Globus pallidus (tissue), 1 donor: Measurements from ENCODE around the gene CYSLTR1.
"Not testable (repeated sequence)": the region's sequence is repeated elsewhere in the genome, so short reads cannot be mapped to it uniquely, and the experiment has no call there.

Experiments
- DNase-seq: peaks from one replicate; pipeline ENCODE4 v3.0.0-alpha.2; 2015; ENCODE audit warnings: low spot score

Gene CYSLTR1

GRCh38 chrX:78327370-78328086 is at the start of gene CYSLTR1:
CYSLTR1 (minus strand) TSS chrX:78327611; CDS start chrX:78273746, 53,865 bp downstream.
- DNase-seq = peak; percentile 28

GRCh38 chrX:78377186-78377585 is 49.8 kb upstream of the CYSLTR1 start:
- no peak for DNase-seq

- DNase-seq = no peak
These were observed 48.5 kb upstream of the CYSLTR1 start for GRCh38 chrX:78375894-78376293.

- DNase-seq = no peak
These were observed 39.2 kb upstream of the CYSLTR1 start for GRCh38 chrX:78366576-78366975.

GRCh38 chrX:78357342-78358055 is 30.1 kb upstream of the CYSLTR1 start:
- no peak for DNase-seq

- no peak for DNase-seq
These were observed 6.1 kb upstream of the CYSLTR1 start for GRCh38 chrX:78333521-78333920.

- DNase-seq = no peak
These were observed 4.3 kb upstream of the CYSLTR1 start for GRCh38 chrX:78331708-78332107.

- DNase-seq = no peak
These were observed 3.1 kb upstream of the CYSLTR1 start for GRCh38 chrX:78330540-78330939.

- no peak for DNase-seq
These were observed 2.7 kb upstream of the CYSLTR1 start for GRCh38 chrX:78330068-78330467.

GRCh38 chrX:78329486-78329885 is 2.1 kb upstream of the CYSLTR1 start:
- DNase-seq = no peak

GRCh38 chrX:78326401-78326800 is 1.0 kb downstream of the CYSLTR1 start:
- DNase-seq = no peak

GRCh38 chrX:78322863-78323262 is 4.5 kb downstream of the CYSLTR1 start:
- DNase-seq = no peak

- peak; percentile 16 for DNase-seq
These were observed 5.6 kb downstream of the CYSLTR1 start for GRCh38 chrX:78321809-78322208.

GRCh38 chrX:78316265-78316664 is 11.1 kb downstream of the CYSLTR1 start:
- DNase-seq = no peak

GRCh38 chrX:78315745-78316144 is 11.7 kb downstream of the CYSLTR1 start:
- no peak for DNase-seq

GRCh38 chrX:78314561-78314960 is 12.8 kb downstream of the CYSLTR1 start:
- DNase-seq = no peak

GRCh38 chrX:78313526-78313925 is 13.9 kb downstream of the CYSLTR1 start:
- no peak for DNase-seq

- DNase-seq = no peak
These were observed 19.7 kb downstream of the CYSLTR1 start for GRCh38 chrX:78307665-78308064.

GRCh38 chrX:78303086-78303485 is 24.3 kb downstream of the CYSLTR1 start:
- DNase-seq = no peak

- DNase-seq = not testable (repeated sequence)
These were observed 26.5 kb downstream of the CYSLTR1 start for GRCh38 chrX:78300933-78301332.

GRCh38 chrX:78283511-78283910 is 43.9 kb downstream of the CYSLTR1 start:
- DNase-seq = no peak

GRCh38 chrX:78237127-78237526 is 90.3 kb downstream of the CYSLTR1 start:
- DNase-seq = no peak

GRCh38 chrX:78226047-78226446 is 101.4 kb downstream of the CYSLTR1 start:
- not testable (repeated sequence) for DNase-seq
